Measurements from ENCODE around the gene NIPBL. TPM values are rescaled to one million over a fixed set of nuclear protein-coding genes. Genes with fewer than 3 reads are reported as not detected.

Gene NIPBL
- total RNA-seq, 2 experiments from 2014 or later: 108 to 120 TPM

DNA sequence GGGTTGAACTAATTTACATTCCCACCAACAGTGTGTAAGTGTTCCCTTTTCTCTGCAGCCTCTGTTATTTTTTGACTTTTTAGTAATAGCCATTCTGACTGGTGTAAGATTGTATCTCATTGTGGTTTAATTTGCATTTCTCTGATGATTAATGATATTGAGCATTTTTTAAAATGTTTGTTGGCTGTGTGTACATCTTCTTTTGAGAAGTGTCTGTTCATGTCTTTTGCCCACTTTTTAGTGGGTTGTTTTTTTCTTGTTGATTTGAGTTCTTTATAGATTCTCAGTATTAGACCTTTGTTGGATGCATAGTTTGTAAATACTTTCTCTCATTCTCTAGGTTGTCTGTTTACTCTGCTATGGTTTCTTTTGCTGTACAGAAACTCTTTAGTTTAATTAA lies 101.6 kb downstream of the NIPBL start:
- Mint-ChIP-seq H3K9me3 (no peaks in the 10 kb centered on the region), H3K4me1 (ENCODE audit: low read depth) (peaks cover 60% of the 10 kb centered on the region), H3K36me3 (ENCODE audit: low read depth) (peaks cover 78% of the 10 kb centered on the region), H3K27ac (no peak overlapping the region), H3K4me3 (no peak overlapping the region), H3K27me3 (no peaks in the 10 kb centered on the region)
- ATAC-seq (ENCODE audit: poor library complexity) (no peak), DNase-seq (no peak)
- H3K9me3 ChIP-seq (ENCODE audit: control insufficient read depth in 1 of 2, insufficient read depth in 1 of 2, low read length in 2 of 2): no peaks in the 10 kb centered on the region
- peaks cover 47% of the 10 kb centered on the region for H3K36me3 ChIP-seq (ENCODE audit: insufficient read depth, low read length)
- H3K27me3 ChIP-seq (ENCODE audit: control insufficient read depth in 1 of 2, insufficient read depth in 2 of 2, low read length in 2 of 2): no peaks in the 10 kb centered on the region
- no peak overlapping the region for H3K27ac ChIP-seq (ENCODE audit: low read depth in 1 of 2, low read length in 2 of 2)
- CTCF ChIA-PET: no interaction called here
- TF ChIP-seq CTCF (IDR thresholded peaks at IDR 0.05): no peak
- H3K4me1 ChIP-seq (ENCODE audit: insufficient read depth, low read length): no peaks in the 10 kb centered on the region
- H3K4me3 ChIP-seq (ENCODE audit: low read length): no peak overlapping the region
- POLR2A ChIA-PET: no interaction called here
- intact Hi-C loops (cut with DNase I, micrococcal nuclease): no loop called here

DNA sequence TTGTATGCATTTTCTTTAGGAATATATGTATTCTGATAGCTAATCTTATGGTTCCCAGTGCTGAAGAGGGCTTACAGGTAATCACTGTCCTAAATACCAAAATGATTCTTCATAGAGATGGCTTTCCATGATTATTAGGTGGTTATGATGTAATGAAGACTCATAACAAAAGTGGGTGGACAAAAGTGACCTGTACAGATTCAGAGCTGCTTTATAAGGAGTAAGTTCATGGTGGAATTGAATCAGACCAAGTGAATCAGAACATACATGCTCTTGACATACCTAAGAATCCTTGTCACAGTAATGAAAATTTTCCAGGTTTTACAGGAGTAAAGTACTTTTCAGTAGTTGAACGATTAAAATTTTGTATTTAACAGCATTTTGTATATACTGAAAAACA lies 105.6 kb downstream of the NIPBL start:
- intact Hi-C loops (cut with DNase I, micrococcal nuclease): no loop called here
- ChIA-PET CTCF (no interaction called here), POLR2A (interaction anchor here (1.0 kb wide), 1 partner anchor 17 kb away, joined by 3 read pairs; no protein-coding TSS in a partner anchor)
- Mint-ChIP-seq H3K4me1 (ENCODE audit: low read depth) (peaks cover 79% of the 10 kb centered on the region), H3K27ac (no peak overlapping the region), H3K36me3 (ENCODE audit: low read depth) (peaks cover 78% of the 10 kb centered on the region), H3K27me3 (no peaks in the 10 kb centered on the region), H3K4me3 (no peak overlapping the region), H3K9me3 (no peaks in the 10 kb centered on the region)
- H3K27ac ChIP-seq (ENCODE audit: low read depth in 1 of 2, low read length in 2 of 2): no peak overlapping the region
- peaks cover 38% of the 10 kb centered on the region for H3K36me3 ChIP-seq (ENCODE audit: insufficient read depth, low read length)
- no peaks in the 10 kb centered on the region for H3K4me1 ChIP-seq (ENCODE audit: insufficient read depth, low read length)
- TF ChIP-seq CTCF (IDR thresholded peaks at IDR 0.05): no peak
- H3K27me3 ChIP-seq (ENCODE audit: control insufficient read depth in 1 of 2, insufficient read depth in 2 of 2, low read length in 2 of 2): no peaks in the 10 kb centered on the region
- ATAC-seq (ENCODE audit: poor library complexity): no peak
- H3K4me3 ChIP-seq (ENCODE audit: low read length): no peak overlapping the region
- no peak for DNase-seq
- no peaks in the 10 kb centered on the region for H3K9me3 ChIP-seq (ENCODE audit: control insufficient read depth in 1 of 2, insufficient read depth in 1 of 2, low read length in 2 of 2)

DNA sequence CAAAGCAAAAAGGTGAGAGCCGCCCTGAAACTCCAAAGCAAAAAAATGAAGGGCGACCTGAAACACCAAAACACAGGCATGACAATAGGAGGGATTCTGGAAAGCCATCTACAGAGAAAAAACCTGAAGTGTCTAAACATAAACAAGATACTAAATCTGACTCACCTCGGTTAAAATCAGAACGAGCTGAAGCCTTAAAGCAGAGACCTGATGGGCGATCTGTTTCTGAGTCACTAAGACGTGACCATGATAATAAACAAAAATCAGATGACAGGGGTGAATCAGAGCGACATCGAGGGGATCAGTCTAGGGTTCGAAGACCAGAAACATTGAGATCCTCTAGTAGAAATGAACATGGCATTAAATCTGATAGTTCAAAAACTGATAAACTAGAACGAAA lies 108.8 kb downstream of the NIPBL start:
- intact Hi-C loops (cut with DNase I, micrococcal nuclease): no loop called here
- POLR2A ChIA-PET: no interaction called here
- ATAC-seq (ENCODE audit: poor library complexity) (no peak), DNase-seq (no peak)
- Mint-ChIP-seq H3K4me3 (peak overlapping the region; percentile 2), H3K4me1 (ENCODE audit: low read depth) (peaks cover 77% of the 10 kb centered on the region), H3K27ac (peak overlapping the region; percentile 18), H3K9me3 (no peaks in the 10 kb centered on the region), H3K27me3 (no peaks in the 10 kb centered on the region), H3K36me3 (ENCODE audit: low read depth) (peaks cover 53% of the 10 kb centered on the region)
- CTCF ChIA-PET: no interaction called here
- Histone ChIP-seq H3K36me3 (ENCODE audit: insufficient read depth, low read length) (peaks cover 28% of the 10 kb centered on the region), H3K4me3 (ENCODE audit: low read length) (no peak overlapping the region), H3K27ac (ENCODE audit: low read depth in 1 of 2, low read length in 2 of 2) (no peak overlapping the region), H3K27me3 (ENCODE audit: control insufficient read depth in 1 of 2, insufficient read depth in 2 of 2, low read length in 2 of 2) (no peaks in the 10 kb centered on the region), H3K9me3 (ENCODE audit: control insufficient read depth in 1 of 2, insufficient read depth in 1 of 2, low read length in 2 of 2) (no peaks in the 10 kb centered on the region), H3K4me1 (ENCODE audit: insufficient read depth, low read length) (no peaks in the 10 kb centered on the region)
- no peak for TF ChIP-seq CTCF (IDR thresholded peaks at IDR 0.05)
